Measurements from ENCODE around the gene TEX2. TPM values are rescaled to one million over a fixed set of nuclear protein-coding genes. Genes with fewer than 3 reads are reported as not detected.

The TEX2 gene
- polyA plus RNA-seq, 3 donors: 6.5 to 8.7 (median 7.8) TPM

DNA sequence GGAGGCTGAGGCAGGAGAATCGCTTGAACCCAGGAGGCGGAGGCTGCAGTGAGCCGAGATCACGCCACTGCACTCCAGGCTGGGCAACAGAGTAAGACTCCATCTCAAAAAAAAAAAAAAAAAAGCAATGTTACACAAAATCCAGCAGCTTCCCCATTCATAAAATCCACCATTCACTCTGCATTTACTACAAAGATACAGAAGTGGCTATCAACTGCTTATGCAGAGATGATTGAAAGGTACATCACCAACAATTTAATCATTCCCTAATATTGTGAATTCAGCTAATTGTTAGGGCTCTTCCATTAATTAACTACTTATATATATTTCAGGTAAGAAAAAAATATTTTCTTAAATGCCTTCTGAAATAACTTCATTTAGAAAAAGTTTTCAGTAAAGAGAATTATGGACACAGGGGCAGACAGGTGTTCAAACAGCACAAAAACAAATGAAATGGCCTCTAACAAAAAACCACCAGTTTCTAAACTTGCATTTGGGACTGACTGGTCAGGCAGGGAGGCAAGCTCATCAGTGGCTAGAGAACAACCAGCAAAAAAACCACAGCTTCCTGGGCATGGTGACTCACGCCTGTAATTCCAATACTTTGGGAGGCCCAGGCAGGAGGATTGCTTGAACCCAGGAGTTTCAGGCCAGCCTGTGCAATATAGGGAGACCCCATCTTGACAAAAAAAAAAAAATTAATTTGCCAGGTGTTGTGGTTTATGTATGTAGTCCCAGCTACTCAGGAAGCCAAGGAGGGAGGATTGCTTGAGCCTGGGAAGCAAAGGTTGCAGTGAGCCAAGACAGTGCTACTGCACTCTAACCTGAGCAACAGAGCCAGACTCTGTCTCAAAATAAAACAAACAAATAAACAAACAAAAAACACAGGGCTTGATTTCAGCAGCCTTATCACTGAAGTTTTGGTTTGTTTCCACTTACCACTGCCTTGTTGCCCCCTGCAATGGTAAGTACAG is 159.4 kb downstream of the TEX2 start:
- no peaks in the 10 kb centered on the region for H3K9me3 Mint-ChIP-seq
- H3K4me3 Mint-ChIP-seq: no peak overlapping the region
- peaks cover 36% of the 10 kb centered on the region for H3K4me1 Mint-ChIP-seq
- no peak overlapping the region for H3K4me3 ChIP-seq (replicated peaks in 1 of 3; ENCODE audit: low read depth in 2 of 3, low read length in 3 of 3)
- peaks cover 89% of the 10 kb centered on the region for H3K79me2 ChIP-seq (ENCODE audit: insufficient read depth, low read length)
- intact Hi-C loops (cut with micrococcal nuclease): no loop called here
- no peak overlapping the region for H2AFZ ChIP-seq (ENCODE audit: insufficient read depth, low read depth, low read length, poor library complexity, severe bottlenecking)
- no peak overlapping the region for H3K27ac ChIP-seq (ENCODE audit: low read depth in 1 of 2, low read length in 2 of 2)
- peak overlapping the region in 5 of 7 donors; percentile 15 to 66 (median 45) for H3K27ac Mint-ChIP-seq
- TF ChIP-seq, protein P1, sequence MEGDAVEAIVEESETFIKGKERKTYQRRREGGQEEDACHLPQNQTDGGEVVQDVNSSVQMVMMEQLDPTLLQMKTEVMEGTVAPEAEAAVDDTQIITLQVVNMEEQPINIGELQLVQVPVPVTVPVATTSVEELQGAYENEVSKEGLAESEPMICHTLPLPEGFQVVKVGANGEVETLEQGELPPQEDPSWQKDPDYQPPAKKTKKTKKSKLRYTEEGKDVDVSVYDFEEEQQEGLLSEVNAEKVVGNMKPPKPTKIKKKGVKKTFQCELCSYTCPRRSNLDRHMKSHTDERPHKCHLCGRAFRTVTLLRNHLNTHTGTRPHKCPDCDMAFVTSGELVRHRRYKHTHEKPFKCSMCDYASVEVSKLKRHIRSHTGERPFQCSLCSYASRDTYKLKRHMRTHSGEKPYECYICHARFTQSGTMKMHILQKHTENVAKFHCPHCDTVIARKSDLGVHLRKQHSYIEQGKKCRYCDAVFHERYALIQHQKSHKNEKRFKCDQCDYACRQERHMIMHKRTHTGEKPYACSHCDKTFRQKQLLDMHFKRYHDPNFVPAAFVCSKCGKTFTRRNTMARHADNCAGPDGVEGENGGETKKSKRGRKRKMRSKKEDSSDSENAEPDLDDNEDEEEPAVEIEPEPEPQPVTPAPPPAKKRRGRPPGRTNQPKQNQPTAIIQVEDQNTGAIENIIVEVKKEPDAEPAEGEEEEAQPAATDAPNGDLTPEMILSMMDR (IDR thresholded peaks at IDR 0.05): no peak
- H3K4me1 ChIP-seq (ENCODE audit: control insufficient read depth in 1 of 2, insufficient read depth in 2 of 2, low read length in 2 of 2): peaks cover 16 to 20% of the 10 kb centered on the region in 2 donors
- H3K9ac ChIP-seq (ENCODE audit: insufficient read depth, low read length, poor library complexity, severe bottlenecking): no peak overlapping the region
- peaks cover 0 to 2% (median 0%) of the 10 kb centered on the region in 3 donors for H3K27me3 Mint-ChIP-seq (ENCODE audit: low read depth in 3 of 3)
- H4K20me1 ChIP-seq (ENCODE audit: insufficient read depth, low read length): peaks cover 89% of the 10 kb centered on the region
- H3K4me2 ChIP-seq (replicated peaks; ENCODE audit: extremely low read depth, low read length, poor library complexity, severe bottlenecking): peak overlapping the region; percentile 34
- H3K9me3 ChIP-seq (replicated peaks in 1 of 2; ENCODE audit: control insufficient read depth in 1 of 2, insufficient read depth in 1 of 2, low read length in 2 of 2): no peaks in the 10 kb centered on the region
- peak; percentile 51 to 82 (median 74) for DNase-seq
- H3K36me3 Mint-ChIP-seq: peaks cover 27 to 34% of the 10 kb centered on the region in 2 donors
- peaks cover 0 to 6% of the 10 kb centered on the region in 2 donors for H3K36me3 ChIP-seq (replicated peaks in 1 of 2; ENCODE audit: control insufficient read depth in 1 of 2, insufficient read depth in 2 of 2, low read length in 2 of 2)
- no peaks in the 10 kb centered on the region for H3K27me3 ChIP-seq (ENCODE audit: control insufficient read depth in 2 of 2, insufficient read depth in 2 of 2, low read length in 2 of 2)
- WGBS (ENCODE audit: insufficient coverage): 0% methylated on average over 1 of the region's 5 CpGs

DNA sequence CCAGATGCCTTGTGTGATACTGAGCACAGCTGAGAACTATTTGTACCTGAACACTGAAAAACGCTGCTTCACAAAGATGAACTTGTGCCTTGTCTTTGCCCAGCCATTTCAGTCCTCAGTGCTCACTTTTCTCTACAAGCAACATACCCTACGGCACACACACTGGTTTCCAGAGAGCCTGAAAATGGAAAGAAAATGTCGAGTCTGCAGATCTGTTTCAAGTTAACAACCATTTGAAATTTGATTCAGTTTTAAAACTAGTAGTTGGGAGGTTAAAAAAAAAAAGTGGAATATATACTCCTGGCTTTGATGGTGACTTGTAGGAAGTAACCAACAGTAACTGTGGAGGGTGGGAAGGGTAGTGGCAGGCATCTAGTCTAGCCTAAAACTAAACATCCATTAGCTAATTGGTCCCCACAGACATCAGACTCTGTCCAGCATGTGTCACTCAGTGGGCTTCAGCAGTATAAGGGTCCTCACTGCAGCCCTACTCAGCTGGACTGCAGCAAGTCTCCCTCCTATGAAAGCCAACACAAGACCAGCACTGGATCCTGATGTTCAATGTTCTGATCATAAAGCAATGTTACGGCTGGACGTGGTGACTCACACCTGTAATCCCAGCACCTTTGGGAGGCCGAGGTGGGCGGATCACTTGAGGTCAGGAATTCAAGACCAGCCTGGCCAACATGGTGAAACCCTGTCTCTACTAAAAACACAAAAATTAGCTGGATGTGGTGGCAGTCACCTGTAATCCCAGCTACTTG is 160.3 kb downstream of the TEX2 start:
- TF ChIP-seq, protein P1 (IDR thresholded peaks at IDR 0.05): no peak
- no peak for DNase-seq

More for the DNA sequence above, 160.3 kb downstream of the TEX2 start:
- Mint-ChIP-seq H3K36me3 (peaks cover 34 to 40% of the 10 kb centered on the region in 2 donors), H3K27me3 (ENCODE audit: low read depth in 3 of 3) (peaks cover 0 to 2% (median 0%) of the 10 kb centered on the region in 3 donors), H3K27ac (peak overlapping the region in 1 of 7 donors; percentile 12), H3K4me1 (peaks cover 32% of the 10 kb centered on the region), H3K9me3 (no peaks in the 10 kb centered on the region), H3K4me3 (no peak overlapping the region)
- intact Hi-C loops (cut with micrococcal nuclease): no loop called here
- Histone ChIP-seq H3K27me3 (ENCODE audit: control insufficient read depth in 2 of 2, insufficient read depth in 2 of 2, low read length in 2 of 2) (no peaks in the 10 kb centered on the region), H3K4me3 (replicated peaks in 1 of 3; ENCODE audit: low read depth in 2 of 3, low read length in 3 of 3) (no peak overlapping the region), H3K36me3 (replicated peaks in 1 of 2; ENCODE audit: control insufficient read depth in 1 of 2, insufficient read depth in 2 of 2, low read length in 2 of 2) (peaks cover 4 to 12% of the 10 kb centered on the region in 2 donors), H3K4me2 (replicated peaks; ENCODE audit: extremely low read depth, low read length, poor library complexity, severe bottlenecking) (no peak overlapping the region), H3K4me1 (ENCODE audit: control insufficient read depth in 1 of 2, insufficient read depth in 2 of 2, low read length in 2 of 2) (peaks cover 16 to 20% of the 10 kb centered on the region in 2 donors), H3K79me2 (ENCODE audit: insufficient read depth, low read length) (peaks cover 82% of the 10 kb centered on the region), H2AFZ (ENCODE audit: insufficient read depth, low read depth, low read length, poor library complexity, severe bottlenecking) (no peak overlapping the region), H4K20me1 (ENCODE audit: insufficient read depth, low read length) (peaks cover 81% of the 10 kb centered on the region), H3K9ac (ENCODE audit: insufficient read depth, low read length, poor library complexity, severe bottlenecking) (no peak overlapping the region), H3K9me3 (replicated peaks in 1 of 2; ENCODE audit: control insufficient read depth in 1 of 2, insufficient read depth in 1 of 2, low read length in 2 of 2) (no peaks in the 10 kb centered on the region), H3K27ac (ENCODE audit: low read depth in 1 of 2, low read length in 2 of 2) (no peak overlapping the region)
- WGBS (ENCODE audit: insufficient coverage): 92% methylated on average over 5 of the region's 7 CpGs

Data from CD14-positive monocyte (primary cell).